NCI-H2227 (cell line): ENCODE results near the gene RXRA.

Experiments
- DNase-seq: peaks from one replicate; lab custom pipeline; 2025; ENCODE audit not compliant: unreplicated experiment; lab: John Stamatoyannopoulos, UW

Gene RXRA

DNA sequence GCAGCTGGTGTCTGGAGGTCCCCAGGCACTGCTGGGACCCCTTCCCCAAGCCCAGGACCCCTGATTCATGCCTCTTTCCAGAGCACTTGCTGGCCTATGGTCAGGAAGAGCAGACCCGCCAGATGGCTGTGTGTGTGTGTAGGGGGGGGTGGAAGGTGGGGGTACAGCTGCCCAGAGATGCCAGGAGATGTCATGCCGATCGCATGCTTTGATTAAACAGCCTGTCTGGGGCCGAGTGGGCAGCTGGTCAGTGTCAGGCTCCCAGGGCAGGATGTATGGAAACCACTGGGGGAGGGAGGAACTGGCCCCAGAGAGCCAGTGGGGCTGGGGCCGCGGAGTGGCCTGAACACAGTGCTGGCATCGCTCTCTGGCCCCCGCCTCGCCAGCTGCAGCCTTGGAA lies 23.7 kb downstream of the RXRA start:
- no peak for DNase-seq

DNA sequence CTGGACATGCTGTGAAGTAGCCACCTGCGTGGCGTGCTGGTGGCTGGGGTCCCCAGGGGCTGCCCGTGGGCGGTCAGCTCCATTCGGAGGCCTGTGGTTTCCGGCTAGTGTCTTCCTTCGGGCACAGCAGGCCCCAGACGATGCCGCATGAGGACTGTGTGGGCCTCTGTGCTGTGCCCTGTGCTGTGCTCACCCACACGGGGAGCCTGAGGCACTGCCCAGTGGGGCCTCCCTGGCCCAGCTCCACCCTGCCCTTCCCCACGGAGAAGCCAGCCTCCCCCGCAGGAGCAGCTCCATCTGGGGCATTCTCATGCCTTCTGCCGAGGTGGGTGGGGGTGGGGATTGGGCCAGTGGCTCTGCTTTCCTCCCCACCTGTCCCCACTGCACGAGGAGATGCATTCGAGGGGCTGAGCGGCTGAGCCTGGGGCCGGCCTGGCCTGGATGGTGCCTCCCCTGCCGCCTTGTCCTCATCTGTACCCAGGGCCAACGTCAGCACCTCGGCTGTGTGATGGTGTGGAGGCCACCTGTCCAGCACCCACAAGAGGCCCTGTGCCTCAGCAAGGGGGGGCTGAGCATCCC lies 24.2 kb downstream of the RXRA start:
- DNase-seq = no peak

DNA sequence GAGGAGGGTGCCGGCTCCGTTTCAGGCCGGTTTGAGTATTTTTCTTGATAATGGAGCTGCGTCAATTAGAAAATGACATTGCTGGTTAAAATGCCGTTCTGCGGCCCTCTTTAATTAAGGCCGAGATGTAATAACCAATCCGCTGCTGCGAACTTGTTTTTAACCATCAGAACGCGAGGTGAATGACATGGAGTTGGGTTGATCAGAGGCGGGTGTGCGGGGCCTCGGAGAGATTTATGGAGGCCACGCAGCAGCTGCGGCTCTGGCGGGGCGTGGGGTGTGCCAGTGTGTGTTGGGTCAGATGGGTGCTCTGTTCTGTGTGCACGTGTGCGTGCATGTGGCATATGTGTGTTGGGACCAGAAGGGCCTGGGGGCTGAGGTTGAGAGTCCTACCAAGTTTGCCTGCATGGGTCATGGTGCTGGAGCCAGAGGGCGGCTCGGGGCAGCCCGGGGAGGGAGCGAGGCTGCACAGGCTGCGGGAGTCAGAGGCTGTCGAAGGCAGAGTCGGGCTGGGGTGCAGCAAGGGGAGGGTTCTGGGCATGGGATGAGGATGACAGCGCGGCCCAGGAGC lies 25.4 kb downstream of the RXRA start:
- no peak for DNase-seq

DNA sequence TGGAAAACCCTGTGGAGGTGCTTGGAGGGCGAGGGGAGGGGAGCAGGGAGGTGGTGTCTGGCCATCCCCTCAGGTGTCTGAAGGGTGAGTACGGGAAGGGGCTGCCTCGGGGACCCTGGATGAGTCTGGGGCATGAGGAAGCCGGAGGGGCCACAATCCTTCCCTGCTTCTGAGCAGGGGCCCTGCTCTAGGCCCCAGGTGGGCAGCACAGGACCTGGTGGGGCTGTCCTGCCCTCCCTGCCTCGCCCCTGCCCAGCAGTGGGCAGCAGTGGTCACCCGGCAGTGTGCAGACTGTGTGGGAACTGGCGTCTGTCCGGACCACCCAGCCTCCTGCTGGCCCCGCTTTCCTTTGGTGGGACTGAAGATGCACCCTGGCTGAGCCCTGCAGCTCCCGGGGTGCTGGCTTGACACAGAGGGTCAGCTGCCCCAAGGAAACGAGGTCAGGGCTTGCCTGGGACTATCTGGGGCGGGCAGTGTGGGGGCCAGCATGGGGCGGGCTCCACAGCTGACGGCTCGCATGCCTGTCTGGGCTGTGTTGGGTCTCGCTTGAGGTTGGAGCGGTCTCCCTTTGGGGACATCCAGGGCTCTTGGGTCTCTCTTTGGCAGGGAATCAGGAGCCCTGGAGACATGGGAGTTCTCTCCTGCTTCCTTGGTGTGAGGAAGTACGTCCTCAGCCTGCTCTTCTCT lies 26.1 kb downstream of the RXRA start:
- DNase-seq = no peak

GRCh38 chr9:134353539-134353938 lies 27.3 kb downstream of the RXRA start:
- no peak for DNase-seq

GRCh38 chr9:134355158-134355557 lies 28.9 kb downstream of the RXRA start:
- DNase-seq = no peak

DNA sequence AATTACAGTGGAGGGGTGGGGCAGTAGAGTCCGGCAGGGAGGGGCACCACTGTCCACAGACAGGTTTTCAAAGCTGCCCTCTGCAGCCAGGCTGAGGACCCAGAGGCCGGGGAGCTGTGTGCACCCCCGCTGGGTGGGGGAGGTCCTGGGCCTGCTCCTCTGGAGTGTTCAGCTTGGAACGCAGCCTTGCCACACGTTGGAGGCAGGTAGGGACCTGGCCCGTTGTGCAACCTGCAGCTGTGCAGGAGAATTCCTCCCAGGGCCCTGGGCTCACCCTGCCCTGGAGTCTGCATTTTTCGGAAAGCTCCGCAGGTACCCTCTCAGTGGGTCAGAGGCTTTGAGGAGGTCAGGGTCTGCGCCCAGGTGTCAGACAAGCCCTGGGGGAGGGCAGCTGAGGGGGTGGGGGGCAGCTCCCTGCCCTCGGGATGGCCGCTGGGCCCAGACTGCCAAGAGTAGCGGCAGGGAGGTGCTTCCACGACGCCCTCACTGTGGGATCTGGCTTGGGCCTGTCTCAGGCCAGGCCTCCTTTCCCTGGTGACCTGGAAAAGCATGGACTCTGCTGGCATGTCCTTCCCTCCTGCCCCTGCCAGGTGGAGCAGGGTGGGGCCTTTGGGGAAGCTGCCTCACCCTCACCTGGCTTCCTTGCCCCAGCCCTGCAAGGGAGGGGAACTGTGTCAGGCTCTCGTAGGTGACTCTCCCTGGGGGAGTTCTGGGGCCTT lies 29.5 kb downstream of the RXRA start:
- DNase-seq = no peak

GRCh38 chr9:134356496-134357470 lies 30.5 kb downstream of the RXRA start:
- no peak for DNase-seq

DNA sequence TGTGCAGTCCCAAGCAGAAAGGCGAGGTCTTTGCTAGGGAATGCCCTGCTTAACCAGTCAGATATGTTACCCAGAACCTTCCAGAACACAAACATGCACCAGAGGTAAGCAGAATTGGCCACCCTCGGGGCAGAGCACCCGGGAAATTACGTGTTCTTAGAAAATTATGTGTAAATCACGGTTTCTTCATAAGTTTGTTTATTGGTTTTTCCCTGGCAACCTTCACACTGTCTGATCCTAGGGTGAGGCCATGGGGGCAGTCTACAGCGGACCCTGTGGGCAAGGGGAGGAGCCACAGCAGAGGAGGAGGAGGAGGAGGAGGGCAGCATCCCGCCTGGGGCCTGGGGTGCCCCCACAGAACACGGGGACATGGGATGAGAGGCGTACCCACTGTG lies 31.4 kb downstream of the RXRA start:
- DNase-seq = no peak

DNA sequence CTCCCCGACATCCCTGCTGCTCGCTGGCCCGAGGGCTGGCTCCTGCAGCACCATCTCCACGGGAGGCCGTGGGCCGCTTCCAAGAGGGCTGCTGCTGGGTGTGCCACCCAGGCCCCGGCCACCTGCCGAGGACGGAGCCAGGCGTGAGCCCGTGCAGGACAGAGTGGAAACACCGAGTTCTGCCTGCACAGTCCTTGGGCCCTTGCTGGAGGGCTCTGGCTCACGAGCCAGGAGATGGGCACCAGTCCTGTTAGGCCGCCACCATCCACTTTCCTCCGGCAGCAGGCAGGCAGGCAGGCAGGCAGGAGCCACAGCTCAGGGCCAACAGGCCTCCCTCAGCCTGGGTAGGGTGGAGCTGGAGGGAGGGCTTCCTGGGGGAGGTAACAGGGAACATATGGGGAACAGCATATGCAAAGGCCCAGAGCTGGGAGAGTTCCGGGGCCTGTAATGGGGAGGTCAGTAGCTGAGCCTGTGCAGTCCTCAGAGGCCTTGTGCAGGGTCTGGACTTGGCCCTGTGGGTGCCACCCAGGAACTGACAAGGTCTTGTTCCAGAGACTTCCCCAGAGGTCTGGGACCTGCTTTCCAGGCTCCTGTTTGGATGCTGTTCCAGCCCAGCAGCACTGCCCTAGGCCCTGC lies 31.9 kb downstream of the RXRA start:
- DNase-seq = no peak

DNA sequence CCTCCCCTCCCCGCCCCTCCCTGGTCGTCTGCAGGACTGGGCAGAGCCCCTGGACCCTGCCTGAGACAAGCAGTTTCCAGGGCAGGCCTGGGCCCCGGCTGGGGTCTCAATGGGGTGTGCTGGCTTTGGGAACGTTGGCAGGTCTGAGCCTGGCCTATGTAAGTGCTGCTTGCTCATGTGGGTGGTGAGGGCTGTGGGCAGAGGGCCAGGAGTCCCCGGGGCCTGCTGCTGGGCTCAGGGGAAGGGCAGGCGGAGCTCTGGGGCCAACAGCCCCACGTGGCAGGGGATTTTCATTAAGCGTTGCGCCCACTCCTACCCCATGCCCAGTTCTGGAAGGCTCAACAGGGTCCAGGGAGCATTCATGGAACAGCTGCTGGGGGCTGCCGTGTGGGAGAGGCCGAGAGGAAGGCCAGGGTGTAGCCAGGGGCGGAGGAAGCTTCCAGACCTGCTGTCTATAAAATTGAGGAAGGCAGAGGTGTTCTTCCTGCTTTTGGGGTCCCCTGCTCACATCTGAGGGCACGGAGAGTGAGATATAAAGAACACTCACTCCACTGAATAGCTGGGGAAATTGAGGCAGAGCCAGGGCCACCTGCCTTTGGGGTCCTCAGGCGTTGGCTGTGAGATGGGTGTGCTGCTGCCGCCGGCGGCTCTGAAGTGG lies 32.5 kb downstream of the RXRA start:
- DNase-seq = no peak

GRCh38 chr9:134359493-134360179 lies 33.4 kb downstream of the RXRA start:
- DNase-seq = no peak

- DNase-seq = no peak
These were observed 34.0 kb downstream of the RXRA start for GRCh38 chr9:134360180-134360759.

DNA sequence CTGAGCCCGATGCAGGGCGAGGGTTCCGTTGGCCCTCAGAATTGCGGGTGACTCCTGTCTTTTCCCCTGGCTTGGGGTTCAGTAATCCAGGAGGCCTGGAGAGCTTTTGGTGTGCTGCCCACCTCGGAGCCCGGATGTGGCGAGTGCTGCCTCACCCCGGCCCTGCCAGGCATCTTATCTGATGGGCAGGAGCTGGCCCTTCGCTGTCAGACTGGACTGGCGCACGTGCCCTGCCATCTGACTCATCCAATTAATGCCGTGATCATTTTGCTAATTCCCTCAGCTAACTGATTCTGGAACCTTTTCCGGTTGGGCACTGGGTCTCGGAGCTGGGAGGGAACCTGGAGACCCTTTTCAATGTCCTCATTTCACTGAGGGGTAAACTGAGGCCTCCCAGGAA lies 34.6 kb downstream of the RXRA start:
- DNase-seq = no peak

DNA sequence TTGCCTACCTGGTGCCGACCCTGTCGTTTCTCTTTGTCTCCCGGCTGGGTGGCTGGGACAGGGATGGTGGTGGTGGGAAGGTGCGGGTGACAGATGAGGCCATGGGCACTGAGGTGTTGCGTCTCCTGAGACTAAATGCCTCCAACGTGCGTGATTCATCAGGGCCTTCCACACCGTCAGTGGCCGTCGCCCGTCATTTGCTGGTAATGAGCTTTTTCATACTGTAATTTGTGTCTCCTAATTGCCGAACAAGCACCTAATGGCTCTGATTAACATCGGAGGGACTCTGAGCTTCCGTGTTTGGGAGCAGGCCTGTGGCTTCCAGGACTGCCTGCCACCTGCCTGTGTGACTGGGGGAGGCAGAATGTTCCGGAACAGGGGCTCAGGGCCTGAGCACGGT lies 35.2 kb downstream of the RXRA start:
- DNase-seq = no peak

- no peak for DNase-seq
These were observed 35.7 kb downstream of the RXRA start for GRCh38 chr9:134361843-134362414.

DNA sequence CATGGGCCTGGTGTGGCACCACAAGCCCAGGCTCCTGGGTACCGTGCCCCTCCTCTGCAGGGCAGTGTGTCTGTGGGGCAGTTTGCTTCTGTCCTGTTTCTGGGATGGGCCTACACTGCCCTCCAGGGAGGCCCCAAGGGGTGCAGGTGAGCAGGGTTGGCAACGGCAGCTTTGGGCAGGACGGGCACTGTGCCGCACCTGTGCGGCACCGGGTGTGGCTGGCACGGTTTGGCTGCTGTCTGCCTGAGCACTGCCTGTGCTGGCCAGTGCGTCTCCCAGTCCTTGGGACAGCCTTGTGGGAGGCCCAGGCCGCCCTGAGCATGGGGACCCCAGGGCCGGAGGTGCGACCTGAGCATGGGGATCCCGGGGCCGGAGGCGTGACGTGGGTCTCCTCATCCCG lies 37.2 kb downstream of the RXRA start:
- no peak for DNase-seq

DNA sequence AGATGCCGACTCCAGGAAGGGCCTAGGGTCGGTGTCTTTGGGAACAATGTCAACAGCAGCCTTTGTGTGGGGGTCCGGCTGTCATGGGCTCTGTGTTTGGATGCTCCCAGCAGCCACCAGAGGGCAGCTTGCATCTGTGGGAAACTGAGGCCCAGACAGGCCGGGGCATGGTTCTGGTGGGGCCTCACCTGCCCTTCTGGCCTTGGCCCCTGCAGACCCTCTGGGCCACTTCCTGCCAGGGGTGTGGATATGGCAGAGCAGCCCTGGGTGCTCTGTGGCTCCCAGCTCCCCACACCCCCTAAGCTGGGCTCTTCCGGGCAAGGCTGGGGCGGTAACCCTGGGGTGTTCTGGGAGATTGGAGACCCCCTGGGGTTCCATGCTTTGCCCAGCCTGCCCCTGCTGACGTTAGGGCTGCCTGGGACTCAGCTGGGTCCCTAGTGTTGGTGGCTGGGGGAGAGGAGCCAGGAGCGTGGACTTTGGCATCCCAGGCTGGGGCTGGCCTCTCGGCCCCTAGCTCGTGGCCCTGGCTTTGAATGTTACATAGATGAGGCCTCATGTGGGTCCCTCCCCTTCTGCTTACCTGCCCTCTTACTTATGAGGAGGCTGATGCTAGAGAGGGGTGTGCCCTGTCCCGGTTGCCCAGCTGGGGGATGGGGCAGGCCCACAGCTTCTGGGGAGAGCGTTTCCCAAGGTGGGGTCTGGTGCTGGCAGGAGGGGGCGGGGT lies 38.3 kb downstream of the RXRA start:
- DNase-seq = no peak
